Right lobe of liver (tissue), 4 donors: ENCODE measurements around the gene CDK14.

Source experiments
- CTCF ChIP-seq, 4 donors: fragments of 200-600 bp in 3 of 4; fragments of 450-650 bp in 1 of 4; IDR thresholded peaks; one replicate each; pipeline versions ENCODE4 v1.5.1 to v1.8.0; 2016 to 2022; ENCODE audit warnings: antibody characterized with exemption in 4 of 4, mild to moderate bottlenecking in 2 of 4
- POLR2A ChIP-seq: fragments of 450-650 bp; IDR thresholded peaks from one replicate; pipeline ENCODE4 v1.6.1; 2017; ENCODE audit warnings: antibody characterized with exemption, mild to moderate bottlenecking
- donor health status: DM: no; HTN: no; CAD: no.
- donor health status: DM: no; HTN: no; CAD: no.
- donor health status: DM: no; HTN: yes; CAD: no.

- TF ChIP-seq CTCF (IDR thresholded peaks at IDR 0.05) (no peak), POLR2A (no peak)
These were observed 81.6 kb downstream of the CDK14 start for GRCh38 chr7:90677486-90678404.
